Brain microvascular endothelial cell (primary cell): Measurements from ENCODE around the gene AGBL1.
A peak's percentile ranks its signal among the peaks of the same experiment; 100 is the strongest.

ENCODE experiments used
- DNase-seq: peaks from one replicate; pipeline ENCODE4 v3.0.0-alpha.2; 2020
- H3K27ac ChIP-seq: fragments of 250-450 bp; sonication (Bioruptor Pico); 2 replicates; pipeline ENCODE4 v1.5.1; 2020; ENCODE audit warnings: mild to moderate bottlenecking, moderate library complexity
- H3K27me3 ChIP-seq: fragments of 250-450 bp; sonication (Bioruptor Pico); replicated peaks from 2 replicates; pipeline ENCODE4 v1.5.1; 2020; ENCODE audit warnings: mild to moderate bottlenecking
- H3K36me3 ChIP-seq: fragments of 250-450 bp; sonication (Bioruptor Pico); replicated peaks from 2 replicates; pipeline ENCODE4 v1.5.1; 2020; ENCODE audit warnings: mild to moderate bottlenecking
- H3K4me3 ChIP-seq: 2 replicates; pipeline ENCODE4 v1.5.1; 2011; ENCODE audit warnings: low read depth, mild to moderate bottlenecking, control low read depth, low read length, moderate library complexity
- in situ Hi-C: cut with HindIII; loops from 2 replicates; pipeline ENCODE4 v1.10.0; 2017; ENCODE audit warnings: low sequenced_read_pairs, low pct_ligation_motif_present
- TF ChIP-seq, protein P1 (sequence below): IDR thresholded peaks from 2 replicates; pipeline ENCODE4 v1.5.1; 2011; ENCODE audit warnings: low read depth, mild to moderate bottlenecking, moderate library complexity, low read length, control low read depth, inconsistent platforms; ENCODE audit errors: missing control alignments

AGBL1 gene

DNA sequence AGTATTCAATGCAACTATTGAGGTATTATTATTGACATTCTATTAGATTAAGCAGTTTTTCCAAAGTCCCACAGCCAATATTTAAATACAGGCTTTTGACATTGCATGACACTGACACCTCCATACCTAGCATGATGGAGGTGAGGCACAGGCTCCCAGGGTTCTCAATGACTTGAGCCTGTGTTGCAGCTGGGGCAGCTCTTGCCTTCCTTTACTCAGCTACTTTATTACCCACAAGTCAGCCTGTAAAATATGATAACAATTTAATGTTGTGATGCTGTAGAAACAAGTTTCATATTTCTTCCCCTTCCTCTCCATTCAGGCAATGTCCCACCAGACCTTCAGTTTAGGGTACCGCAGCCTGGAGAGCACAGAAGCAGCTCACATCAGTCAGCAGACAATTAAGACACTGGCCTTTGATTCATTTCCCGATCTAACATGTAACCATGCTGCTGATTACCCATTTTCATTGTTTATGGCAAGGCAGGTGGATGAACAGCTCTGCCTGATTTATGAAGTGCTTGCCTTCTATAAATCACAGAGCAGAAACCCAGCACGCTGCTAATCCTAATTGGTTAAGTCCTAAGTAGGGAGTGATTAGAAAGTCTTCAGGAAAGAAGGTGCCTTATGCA is 826.1 kb downstream of the AGBL1 start:
- in situ Hi-C loops = no loop called here
- no peak overlapping the region for H3K27ac ChIP-seq
- no peak overlapping the region for H3K4me3 ChIP-seq
- H3K27me3 ChIP-seq = no peaks in the 10 kb centered on the region
- TF ChIP-seq, protein P1, sequence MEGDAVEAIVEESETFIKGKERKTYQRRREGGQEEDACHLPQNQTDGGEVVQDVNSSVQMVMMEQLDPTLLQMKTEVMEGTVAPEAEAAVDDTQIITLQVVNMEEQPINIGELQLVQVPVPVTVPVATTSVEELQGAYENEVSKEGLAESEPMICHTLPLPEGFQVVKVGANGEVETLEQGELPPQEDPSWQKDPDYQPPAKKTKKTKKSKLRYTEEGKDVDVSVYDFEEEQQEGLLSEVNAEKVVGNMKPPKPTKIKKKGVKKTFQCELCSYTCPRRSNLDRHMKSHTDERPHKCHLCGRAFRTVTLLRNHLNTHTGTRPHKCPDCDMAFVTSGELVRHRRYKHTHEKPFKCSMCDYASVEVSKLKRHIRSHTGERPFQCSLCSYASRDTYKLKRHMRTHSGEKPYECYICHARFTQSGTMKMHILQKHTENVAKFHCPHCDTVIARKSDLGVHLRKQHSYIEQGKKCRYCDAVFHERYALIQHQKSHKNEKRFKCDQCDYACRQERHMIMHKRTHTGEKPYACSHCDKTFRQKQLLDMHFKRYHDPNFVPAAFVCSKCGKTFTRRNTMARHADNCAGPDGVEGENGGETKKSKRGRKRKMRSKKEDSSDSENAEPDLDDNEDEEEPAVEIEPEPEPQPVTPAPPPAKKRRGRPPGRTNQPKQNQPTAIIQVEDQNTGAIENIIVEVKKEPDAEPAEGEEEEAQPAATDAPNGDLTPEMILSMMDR = no peak
- DNase-seq = no peak
- H3K36me3 ChIP-seq = no peaks in the 10 kb centered on the region

DNA sequence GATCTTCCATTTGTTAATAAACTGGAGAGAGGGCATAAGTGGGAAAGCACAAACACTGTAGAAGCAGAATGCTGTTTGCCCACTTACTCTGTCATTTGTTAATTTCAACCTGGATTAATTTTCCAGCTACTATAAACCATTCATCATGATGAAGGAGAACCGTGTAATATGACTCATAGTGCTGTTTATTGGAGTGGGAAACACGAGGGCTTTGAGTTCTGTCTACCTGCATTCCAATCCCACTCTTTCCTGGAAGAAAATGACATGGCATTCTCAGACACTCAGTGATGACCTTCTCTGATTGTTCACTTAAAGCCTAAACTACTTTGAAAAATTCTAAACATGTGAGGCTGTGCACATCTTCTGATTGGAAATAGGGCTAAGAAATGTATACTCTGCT is 826.7 kb downstream of the AGBL1 start:
- TF ChIP-seq, protein P1 = no peak
- Histone ChIP-seq H3K27me3 (no peaks in the 10 kb centered on the region), H3K36me3 (no peaks in the 10 kb centered on the region), H3K4me3 (no peak overlapping the region), H3K27ac (no peak overlapping the region)
- in situ Hi-C loops = no loop called here
- DNase-seq = no peak

DNA sequence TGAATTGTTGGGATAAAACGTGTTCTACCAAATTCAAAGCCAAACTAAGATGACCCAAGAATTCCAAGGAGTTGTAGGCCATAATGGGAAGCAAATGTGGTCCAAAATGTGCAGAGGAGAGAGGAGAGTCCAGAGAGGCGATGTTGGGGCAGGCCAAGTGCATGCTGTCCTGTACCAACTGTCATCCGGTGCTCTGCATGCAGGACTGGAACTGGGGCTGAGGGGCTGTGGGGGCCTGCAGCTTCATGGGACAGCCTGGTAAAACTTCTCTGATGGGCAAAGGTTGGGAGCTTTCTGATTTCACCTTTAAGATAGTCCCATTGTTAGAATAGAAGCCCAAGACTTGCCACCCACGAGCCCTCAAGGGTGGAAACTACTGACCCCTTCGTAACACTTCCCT is 831.4 kb downstream of the AGBL1 start:
- TF ChIP-seq, protein P1 = no peak

DNA sequence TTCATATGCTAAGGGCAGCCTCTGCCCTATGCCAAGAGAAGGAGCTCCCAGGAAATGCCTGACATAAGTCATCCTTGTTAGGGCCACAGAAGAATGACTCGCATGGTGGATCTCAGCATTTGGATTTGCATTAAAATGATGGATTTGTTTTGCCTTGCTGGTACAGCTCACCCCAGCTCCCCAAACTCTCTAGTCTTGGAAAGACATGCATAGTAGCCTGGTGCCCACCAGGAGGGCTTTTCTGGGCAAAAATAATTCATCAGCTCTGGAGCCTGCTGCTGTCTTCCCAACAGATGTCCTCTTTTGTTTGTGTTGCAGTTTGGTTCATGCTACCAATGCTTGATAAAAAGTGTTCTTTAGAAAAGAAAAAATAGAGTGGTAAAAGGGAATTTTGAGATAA is 833.0 kb downstream of the AGBL1 start:
- TF ChIP-seq, protein P1 = no peak
- in situ Hi-C loops = no loop called here

More for the DNA sequence above, 831.4 kb downstream of the AGBL1 start:
- in situ Hi-C loops = no loop called here
- no peak overlapping the region for H3K4me3 ChIP-seq
- H3K36me3 ChIP-seq = no peaks in the 10 kb centered on the region
- no peak for DNase-seq
- no peaks in the 10 kb centered on the region for H3K27me3 ChIP-seq
- no peak overlapping the region for H3K27ac ChIP-seq

DNA sequence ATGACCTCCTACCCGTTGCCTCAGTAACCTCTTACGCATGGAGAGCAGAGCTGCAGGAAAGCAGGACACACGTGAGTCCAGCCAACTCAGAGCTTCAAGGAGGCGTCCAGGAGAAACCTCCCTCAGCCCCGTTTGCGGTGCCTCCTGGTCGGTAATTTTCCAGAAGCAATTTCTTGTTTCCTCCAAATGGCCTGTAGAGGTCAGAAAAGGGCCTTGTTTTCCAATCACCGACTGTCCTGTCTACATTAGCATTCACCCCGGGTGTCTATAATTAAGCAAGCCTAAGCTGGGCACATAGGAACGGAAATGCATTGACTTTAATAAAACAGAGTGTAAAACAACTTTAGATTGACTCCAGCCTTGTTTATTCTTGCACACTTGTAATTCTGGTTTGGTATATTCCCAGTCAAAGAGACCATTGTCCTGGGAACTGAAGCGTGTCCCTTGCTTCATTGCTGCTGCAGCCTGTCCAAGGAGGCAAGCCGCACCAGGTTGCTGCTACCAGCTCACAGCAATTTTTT is 836.2 kb downstream of the AGBL1 start:
- Histone ChIP-seq H3K27me3 (no peaks in the 10 kb centered on the region), H3K4me3 (no peak overlapping the region), H3K27ac (no peak overlapping the region), H3K36me3 (no peaks in the 10 kb centered on the region)
- in situ Hi-C loops = no loop called here
- TF ChIP-seq, protein P1 = peak; percentile 64
- peak; percentile 37 for DNase-seq

More for the DNA sequence above, 833.0 kb downstream of the AGBL1 start:
- Histone ChIP-seq H3K27me3 (no peaks in the 10 kb centered on the region), H3K36me3 (no peaks in the 10 kb centered on the region), H3K27ac (no peak overlapping the region), H3K4me3 (no peak overlapping the region)
- no peak for DNase-seq
